ENCODE results near the gene DUOXA2. TPM values are rescaled to one million over a fixed set of nuclear protein-coding genes. Genes with fewer than 3 reads are reported as not detected.

DUOXA2 gene
- total and polyA plus RNA-seq, 2 of the 4 experiments (the other 2 are of a cell fraction), result not detected

DNA sequence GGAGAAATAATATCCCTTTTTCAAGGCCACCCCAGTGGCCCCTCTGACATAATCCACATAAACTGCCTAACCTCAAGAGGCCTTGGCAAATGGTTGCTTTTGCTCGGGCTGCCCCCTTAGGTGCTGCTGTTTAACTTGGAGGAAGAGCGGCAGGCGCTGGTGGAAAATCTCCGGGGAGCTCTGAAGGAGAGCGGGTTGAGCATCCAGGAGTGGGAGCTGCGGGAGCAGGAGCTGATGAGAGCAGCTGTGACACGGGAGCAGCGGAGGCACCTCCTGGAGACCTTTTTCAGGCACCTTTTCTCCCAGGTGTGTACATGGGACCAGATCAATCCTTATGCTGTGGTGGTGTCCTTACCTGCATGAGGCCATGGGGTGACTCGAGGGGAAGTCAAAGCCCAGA, 30.6 kb downstream of the DUOXA2 start:
- H3K36me3 ChIP-seq (ENCODE audit: control insufficient read depth, insufficient read depth, low read length), result no peaks in the 10 kb centered on the region
- dilution Hi-C loops (cut with HindIII; ENCODE audit: low sequenced_read_pairs, unreplicated experiment) (no loop called here), in situ Hi-C loops (cut with MboI; ENCODE audit: low sequenced_read_pairs) (no loop called here), intact Hi-C loops (cut with micrococcal nuclease) (no loop called here)
- no peak overlapping the region for H3K23ac ChIP-seq (ENCODE audit: low read depth, low read length)
- no peak overlapping the region for H2BK20ac ChIP-seq (ENCODE audit: low read depth, low read length)
- no peak overlapping the region for H4K8ac ChIP-seq (ENCODE audit: low read depth in 2 of 2, low read length in 2 of 2)
- no peak overlapping the region for H3K4ac ChIP-seq (ENCODE audit: low read depth, low read length)
- H3K4me1 ChIP-seq (ENCODE audit: control insufficient read depth, insufficient read depth, low read length), result no peaks in the 10 kb centered on the region; the same call in 1 of the 2 replicates
- POLR2A ChIA-PET (ENCODE audit: unreplicated experiment), result no interaction called here
- H3K79me1 ChIP-seq (ENCODE audit: low read depth in 1 of 2, low read length in 2 of 2), result no peaks in the 10 kb centered on the region
- ATAC-seq (ENCODE audit: low read depth) (no peak), DNase-seq (no peak)
- no peak overlapping the region for H2BK5ac ChIP-seq (ENCODE audit: low read depth, low read length, poor library complexity, severe bottlenecking)
- no peak overlapping the region for H2AK5ac ChIP-seq (ENCODE audit: low read depth, low read length)
- H3K9ac ChIP-seq (ENCODE audit: low read depth, low read length), result no peak overlapping the region
- no TSS peak for BruUV-seq (replicated peaks)
- H3K14ac ChIP-seq (replicated peaks; ENCODE audit: low read depth, low read length), result no peak overlapping the region
- H3K4me2 ChIP-seq (ENCODE audit: low read depth, low read length), result no peak overlapping the region
- no peak overlapping the region for H4K5ac ChIP-seq (ENCODE audit: low read depth, low read length)
- WGBS, 2 experiments (ENCODE audit: extremely low coverage in 2 of 2, insufficient read length in 1 of 2), result 69% methylated on average over 8 of the region's 9 CpGs; no CpG with 5 or more reads in 1 of the 2 experiments
- no peak overlapping the region for H2BK15ac ChIP-seq (ENCODE audit: low read depth, low read length)
- H3K4me3 ChIP-seq (ENCODE audit: insufficient read depth, low read depth, low read length), result no peak overlapping the region
- no peak overlapping the region for H3K27ac ChIP-seq (ENCODE audit: insufficient read depth, low read length)
- H3K9me3 ChIP-seq (ENCODE audit: control insufficient read depth, insufficient read depth, low read length), result no peaks in the 10 kb centered on the region
- H3K27me3 ChIP-seq (ENCODE audit: control insufficient read depth, insufficient read depth, low read length), result peaks cover 21% of the 10 kb centered on the region; the same call in 1 of the 2 replicates
- H2BK120ac ChIP-seq (ENCODE audit: low read depth, low read length), result no peak overlapping the region
- no peak overlapping the region for H3K18ac ChIP-seq (ENCODE audit: low read depth, low read length)
- H4K91ac ChIP-seq (ENCODE audit: insufficient read depth, low read depth, low read length), result no peak overlapping the region
- H2AFZ ChIP-seq (replicated peaks; ENCODE audit: low read length, poor library complexity), result no peak overlapping the region
- H2AK9ac ChIP-seq (replicated peaks; ENCODE audit: low read depth, low read length, poor library complexity), result no peak overlapping the region
- H3K56ac ChIP-seq (ENCODE audit: extremely low read depth, insufficient read depth, low read length), result no peak overlapping the region
- H3K9me1 ChIP-seq (ENCODE audit: insufficient read depth, low read length), result no peaks in the 10 kb centered on the region
- TF ChIP-seq, protein P1, sequence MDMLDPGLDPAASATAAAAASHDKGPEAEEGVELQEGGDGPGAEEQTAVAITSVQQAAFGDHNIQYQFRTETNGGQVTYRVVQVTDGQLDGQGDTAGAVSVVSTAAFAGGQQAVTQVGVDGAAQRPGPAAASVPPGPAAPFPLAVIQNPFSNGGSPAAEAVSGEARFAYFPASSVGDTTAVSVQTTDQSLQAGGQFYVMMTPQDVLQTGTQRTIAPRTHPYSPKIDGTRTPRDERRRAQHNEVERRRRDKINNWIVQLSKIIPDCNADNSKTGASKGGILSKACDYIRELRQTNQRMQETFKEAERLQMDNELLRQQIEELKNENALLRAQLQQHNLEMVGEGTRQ (IDR thresholded peaks at IDR 0.05; ENCODE audit: low read depth, low read length), result no peak
- no peak for TF ChIP-seq BHLHE40 (IDR thresholded peaks at IDR 0.05; ENCODE audit: low read depth, low read length)
- no peak for TF ChIP-seq FOS (IDR thresholded peaks at IDR 0.05; ENCODE audit: low read depth, low read length)
- TF ChIP-seq MAZ (IDR thresholded peaks at IDR 0.05; ENCODE audit: borderline replicate concordance, low read depth, low read length), result no peak
- TF ChIP-seq POLR2A (IDR thresholded peaks at IDR 0.05; ENCODE audit: low read depth, low read length), result no peak
- no peak for TF ChIP-seq RCOR1 (IDR thresholded peaks at IDR 0.05; ENCODE audit: insufficient replicate concordance, low read length)
- TF ChIP-seq, protein P2, sequence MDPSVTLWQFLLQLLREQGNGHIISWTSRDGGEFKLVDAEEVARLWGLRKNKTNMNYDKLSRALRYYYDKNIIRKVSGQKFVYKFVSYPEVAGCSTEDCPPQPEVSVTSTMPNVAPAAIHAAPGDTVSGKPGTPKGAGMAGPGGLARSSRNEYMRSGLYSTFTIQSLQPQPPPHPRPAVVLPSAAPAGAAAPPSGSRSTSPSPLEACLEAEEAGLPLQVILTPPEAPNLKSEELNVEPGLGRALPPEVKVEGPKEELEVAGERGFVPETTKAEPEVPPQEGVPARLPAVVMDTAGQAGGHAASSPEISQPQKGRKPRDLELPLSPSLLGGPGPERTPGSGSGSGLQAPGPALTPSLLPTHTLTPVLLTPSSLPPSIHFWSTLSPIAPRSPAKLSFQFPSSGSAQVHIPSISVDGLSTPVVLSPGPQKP (IDR thresholded peaks at IDR 0.05; ENCODE audit: borderline replicate concordance, low read depth, low read length), result no peak
- TF ChIP-seq MAFK (IDR thresholded peaks at IDR 0.05; ENCODE audit: low read depth, low read length), result no peak
- no peak for TF ChIP-seq CHD1 (IDR thresholded peaks at IDR 0.05; ENCODE audit: low read depth, low read length)
- TF ChIP-seq, protein P3, sequence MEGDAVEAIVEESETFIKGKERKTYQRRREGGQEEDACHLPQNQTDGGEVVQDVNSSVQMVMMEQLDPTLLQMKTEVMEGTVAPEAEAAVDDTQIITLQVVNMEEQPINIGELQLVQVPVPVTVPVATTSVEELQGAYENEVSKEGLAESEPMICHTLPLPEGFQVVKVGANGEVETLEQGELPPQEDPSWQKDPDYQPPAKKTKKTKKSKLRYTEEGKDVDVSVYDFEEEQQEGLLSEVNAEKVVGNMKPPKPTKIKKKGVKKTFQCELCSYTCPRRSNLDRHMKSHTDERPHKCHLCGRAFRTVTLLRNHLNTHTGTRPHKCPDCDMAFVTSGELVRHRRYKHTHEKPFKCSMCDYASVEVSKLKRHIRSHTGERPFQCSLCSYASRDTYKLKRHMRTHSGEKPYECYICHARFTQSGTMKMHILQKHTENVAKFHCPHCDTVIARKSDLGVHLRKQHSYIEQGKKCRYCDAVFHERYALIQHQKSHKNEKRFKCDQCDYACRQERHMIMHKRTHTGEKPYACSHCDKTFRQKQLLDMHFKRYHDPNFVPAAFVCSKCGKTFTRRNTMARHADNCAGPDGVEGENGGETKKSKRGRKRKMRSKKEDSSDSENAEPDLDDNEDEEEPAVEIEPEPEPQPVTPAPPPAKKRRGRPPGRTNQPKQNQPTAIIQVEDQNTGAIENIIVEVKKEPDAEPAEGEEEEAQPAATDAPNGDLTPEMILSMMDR (conservative IDR thresholded peaks at IDR 0.05; ENCODE audit: low read depth, low read length), result no peak
- TF ChIP-seq RAD21 (IDR thresholded peaks at IDR 0.05; ENCODE audit: low read length), result no peak
- no peak for TF ChIP-seq CEBPB (IDR thresholded peaks at IDR 0.05; ENCODE audit: low read depth, low read length)
- TF ChIP-seq NFE2L2 (IDR thresholded peaks at IDR 0.05; ENCODE audit: low read depth, low read length), result no peak
- TF ChIP-seq RFX5 (IDR thresholded peaks at IDR 0.05; ENCODE audit: low read depth, low read length), result no peak
- TF ChIP-seq SMC3 (IDR thresholded peaks at IDR 0.05; ENCODE audit: low read depth, low read length), result no peak
- TF ChIP-seq MXI1 (IDR thresholded peaks at IDR 0.05; ENCODE audit: borderline replicate concordance, low read depth, low read length), result no peak
- no peaks in the 10 kb centered on the region for H4K20me1 ChIP-seq (ENCODE audit: insufficient read depth, low read length)
- CTCF ChIA-PET, result no interaction called here
